Esophagus muscularis mucosa (tissue), 4 donors: ENCODE data around the gene GBA3. TPM values are rescaled to one million over a fixed set of nuclear protein-coding genes. Genes with fewer than 3 reads are reported as not detected.

ENCODE experiments used
- DNase-seq: peaks from one replicate; pipeline ENCODE4 v3.0.0-alpha.2; 2017; ENCODE audit errors: extremely low spot score
- H3K27ac ChIP-seq, 4 donors: fragments of 200-600 bp; sonication (generic); replicated peaks in 1 of 4; 1 replicate in 3 of 4; 2 replicates in 1 of 4; pipeline ENCODE4 v1.5.1; 2016 to 2019; ENCODE audit warnings: mild to moderate bottlenecking in 1 of 4
- H3K27me3 ChIP-seq, 4 donors: fragments of 200-600 bp; sonication (generic); one replicate each; pipeline versions ENCODE4 v1.5.1 to v1.6.0; 2016 to 2019
- H3K36me3 ChIP-seq, 4 donors: fragments of 200-600 bp; sonication (generic); one replicate each; pipeline ENCODE4 v1.5.1; 2016 to 2019
- H3K4me1 ChIP-seq, 4 donors: fragments of 200-600 bp; sonication (generic); one replicate each; pipeline ENCODE4 v1.5.1; 2016 to 2019
- H3K4me3 ChIP-seq, 4 donors: fragments of 200-600 bp; sonication (generic); 1 replicate in 2 of 4; 2 replicates in 2 of 4; pipeline ENCODE4 v1.5.1; 2016 to 2019; ENCODE audit warnings: mild to moderate bottlenecking in 4 of 4, moderate library complexity in 1 of 4
- H3K9me3 ChIP-seq, 4 donors: fragments of 200-600 bp; sonication (generic); 1 replicate in 3 of 4; 2 replicates in 1 of 4; pipeline ENCODE4 v1.5.1; 2016 to 2019
- EP300 ChIP-seq: sonication (generic); formaldehyde crosslinking; IDR thresholded peaks from one replicate; pipeline ENCODE4 v1.6.1; 2017; ENCODE audit warnings: antibody characterized with exemption
- POLR2A ChIP-seq: fragments of 450-650 bp; IDR thresholded peaks from one replicate; pipeline ENCODE4 v1.6.1; 2017; ENCODE audit warnings: antibody characterized with exemption, moderate library complexity, mild to moderate bottlenecking, low read depth
- POLR2AphosphoS5 ChIP-seq, 2 donors: sonication (generic); formaldehyde crosslinking; IDR thresholded peaks; one replicate each; pipeline ENCODE4 v1.6.1; 2017; ENCODE audit warnings: antibody characterized with exemption in 2 of 2
- WGBS: methylation state at CpG from one replicate; pipeline ENCODE4 v1.1.5; 2018; 5-methylcytosine and 5-hydroxymethylcytosine counted together
- intact Hi-C: fragments of 100-400 bp; cut with DNase I; formaldehyde crosslinking; loops from one replicate; pipeline ENCODE4 v1.15.1; 2023
- total RNA-seq, 4 donors: library from RNA; depleted of rRNA; stranded (reverse); fragments of >200 nt; gene quantifications; one replicate each; pipeline versions ENCODE4 v1.1.0 to v1.2.1, GENCODE V29; 2016
- TF ChIP-seq, protein P1 (sequence below), 3 experiments: fragments of 200-600 bp in 2 of 3; fragments of 450-650 bp in 1 of 3; sonication (generic) in 2 of 3; IDR thresholded peaks; one replicate each; pipeline ENCODE4 v1.5.1; 2017 to 2019; ENCODE audit warnings: antibody characterized with exemption in 3 of 3, mild to moderate bottlenecking in 2 of 3, moderate library complexity in 1 of 3

The GBA3 gene
- total RNA-seq, 4 donors from 2014 or later: not detected

DNA sequence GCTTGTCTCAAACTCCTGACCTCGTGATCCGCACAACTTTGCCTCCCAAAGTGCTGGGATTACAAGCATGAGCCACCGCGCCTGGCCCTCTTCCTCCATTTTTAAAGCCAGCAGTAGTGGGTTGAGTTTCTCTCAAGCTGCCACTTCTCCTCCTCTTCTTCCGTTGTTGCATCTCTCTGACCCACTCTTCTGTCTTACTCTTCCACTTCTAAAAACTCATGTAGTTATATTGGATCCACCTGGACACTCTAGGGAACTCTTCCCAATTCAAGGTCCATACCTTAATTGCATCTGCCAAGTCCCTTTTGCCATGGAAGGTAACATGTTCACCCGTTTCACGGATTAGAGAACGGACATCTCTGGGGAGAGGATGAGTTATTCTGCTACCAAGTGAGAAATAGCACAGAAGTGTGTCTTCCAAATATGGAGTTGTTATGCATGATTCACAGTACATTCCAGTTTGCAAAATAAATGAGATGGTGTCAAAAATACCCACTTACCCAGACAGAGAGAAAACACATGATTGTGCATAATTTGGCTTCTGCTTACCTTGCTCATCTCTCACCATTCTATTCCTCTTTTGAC is 51.8 kb downstream of the GBA3 start:
- intact Hi-C loops: no loop called here
- H3K36me3 ChIP-seq: no peaks in the 10 kb centered on the region
- no peaks in the 10 kb centered on the region for H3K27me3 ChIP-seq
- H3K4me1 ChIP-seq: no peaks in the 10 kb centered on the region
- no peaks in the 10 kb centered on the region for H3K9me3 ChIP-seq
- 89% methylated on average over 8 of the region's 8 CpGs for WGBS
- H3K27ac ChIP-seq: no peak overlapping the region
- no peak for DNase-seq
- TF ChIP-seq EP300 (no peak), POLR2A (no peak), POLR2AphosphoS5 (IDR thresholded peaks at IDR 0.05) (no peak)
- TF ChIP-seq, protein P1, sequence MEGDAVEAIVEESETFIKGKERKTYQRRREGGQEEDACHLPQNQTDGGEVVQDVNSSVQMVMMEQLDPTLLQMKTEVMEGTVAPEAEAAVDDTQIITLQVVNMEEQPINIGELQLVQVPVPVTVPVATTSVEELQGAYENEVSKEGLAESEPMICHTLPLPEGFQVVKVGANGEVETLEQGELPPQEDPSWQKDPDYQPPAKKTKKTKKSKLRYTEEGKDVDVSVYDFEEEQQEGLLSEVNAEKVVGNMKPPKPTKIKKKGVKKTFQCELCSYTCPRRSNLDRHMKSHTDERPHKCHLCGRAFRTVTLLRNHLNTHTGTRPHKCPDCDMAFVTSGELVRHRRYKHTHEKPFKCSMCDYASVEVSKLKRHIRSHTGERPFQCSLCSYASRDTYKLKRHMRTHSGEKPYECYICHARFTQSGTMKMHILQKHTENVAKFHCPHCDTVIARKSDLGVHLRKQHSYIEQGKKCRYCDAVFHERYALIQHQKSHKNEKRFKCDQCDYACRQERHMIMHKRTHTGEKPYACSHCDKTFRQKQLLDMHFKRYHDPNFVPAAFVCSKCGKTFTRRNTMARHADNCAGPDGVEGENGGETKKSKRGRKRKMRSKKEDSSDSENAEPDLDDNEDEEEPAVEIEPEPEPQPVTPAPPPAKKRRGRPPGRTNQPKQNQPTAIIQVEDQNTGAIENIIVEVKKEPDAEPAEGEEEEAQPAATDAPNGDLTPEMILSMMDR (IDR thresholded peaks at IDR 0.05): no peak
- H3K4me3 ChIP-seq: no peak overlapping the region

DNA sequence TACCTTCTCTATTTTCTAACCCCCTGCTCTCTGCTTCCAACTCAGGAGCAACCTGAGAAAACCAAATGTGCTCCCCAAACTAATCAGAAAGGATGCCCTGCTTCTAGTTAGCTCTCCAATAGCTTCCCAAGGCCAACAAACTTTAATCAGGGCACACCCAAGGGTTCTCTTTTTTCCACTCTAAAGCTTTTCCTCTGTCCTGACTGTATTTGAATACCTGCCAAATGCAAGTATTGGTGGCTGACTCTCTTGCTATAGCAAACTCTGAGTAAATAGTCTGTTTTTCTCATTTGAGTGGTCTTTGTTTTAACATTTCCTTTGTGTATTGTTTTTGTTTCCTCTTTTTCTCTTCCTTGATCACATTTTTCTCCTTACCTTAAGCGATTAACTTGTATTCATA is 52.5 kb downstream of the GBA3 start:
- no peaks in the 10 kb centered on the region for H3K36me3 ChIP-seq
- H3K4me1 ChIP-seq: no peaks in the 10 kb centered on the region
- DNase-seq: no peak
- intact Hi-C loops: no loop called here
- no peaks in the 10 kb centered on the region for H3K9me3 ChIP-seq
- no peak for TF ChIP-seq POLR2AphosphoS5 (IDR thresholded peaks at IDR 0.05)
- TF ChIP-seq, protein P1 (IDR thresholded peaks at IDR 0.05): no peak
- TF ChIP-seq POLR2A: no peak
- TF ChIP-seq EP300: no peak
- no peak overlapping the region for H3K27ac ChIP-seq
- H3K4me3 ChIP-seq: no peak overlapping the region
- no peaks in the 10 kb centered on the region for H3K27me3 ChIP-seq
- WGBS: 81% methylated on average over 1 of the region's 1 CpG

DNA sequence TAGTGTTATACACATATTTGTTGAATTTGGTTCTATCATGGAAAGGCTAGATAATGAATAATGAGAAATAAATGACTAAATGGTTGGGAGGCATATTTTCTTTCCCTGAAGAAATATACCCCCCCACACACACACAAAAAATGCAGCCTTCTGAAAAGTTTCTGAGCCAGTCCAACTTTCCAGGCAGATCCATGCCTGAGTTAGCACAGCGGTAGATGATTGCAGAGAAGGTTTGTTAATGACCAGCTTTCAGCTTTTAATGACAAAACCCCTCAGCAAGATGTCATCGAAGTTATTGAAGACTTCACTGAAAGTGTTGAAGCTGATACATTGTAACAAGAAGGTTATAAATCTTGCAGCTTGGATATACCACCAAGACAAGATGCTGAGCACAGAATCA is 61.4 kb downstream of the GBA3 start:
- DNase-seq: no peak

DNA sequence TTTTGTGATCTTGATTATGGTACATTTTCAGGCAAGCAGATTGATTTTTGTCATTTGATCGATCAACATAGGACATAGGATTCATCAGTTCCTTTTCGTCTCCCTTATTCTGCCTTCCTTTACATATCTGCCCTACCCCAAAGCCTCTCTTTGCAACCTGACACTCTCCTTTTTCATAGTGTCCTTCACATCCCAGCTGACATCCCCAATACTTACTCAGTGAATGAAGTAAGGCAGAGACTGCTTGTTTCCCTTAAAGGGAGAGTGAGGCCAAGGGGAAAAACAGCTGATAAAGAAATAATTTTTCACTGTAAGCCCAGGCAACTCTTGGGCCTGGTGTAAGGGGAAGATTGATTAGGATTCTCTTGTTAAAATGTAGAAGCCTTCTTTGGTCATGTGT is 69.8 kb downstream of the GBA3 start:
- no peaks in the 10 kb centered on the region for H3K27me3 ChIP-seq
- TF ChIP-seq EP300 (no peak), POLR2AphosphoS5 (IDR thresholded peaks at IDR 0.05) (no peak), POLR2A (no peak)
- TF ChIP-seq, protein P1 (IDR thresholded peaks at IDR 0.05): no peak
- H3K4me3 ChIP-seq: no peak overlapping the region
- no peak overlapping the region for H3K27ac ChIP-seq
- WGBS: 73% methylated on average over 2 of the region's 2 CpGs
- no peak for DNase-seq
- H3K36me3 ChIP-seq: no peaks in the 10 kb centered on the region
- intact Hi-C loops: no loop called here
- no peaks in the 10 kb centered on the region for H3K4me1 ChIP-seq
- no peaks in the 10 kb centered on the region for H3K9me3 ChIP-seq

More for the DNA sequence above, 61.4 kb downstream of the GBA3 start:
- no peaks in the 10 kb centered on the region for H3K27me3 ChIP-seq
- no peaks in the 10 kb centered on the region for H3K4me1 ChIP-seq
- WGBS: 77% methylated on average over 2 of the region's 2 CpGs
- H3K9me3 ChIP-seq: no peaks in the 10 kb centered on the region
- H3K4me3 ChIP-seq: no peak overlapping the region
- TF ChIP-seq, protein P1 (IDR thresholded peaks at IDR 0.05): no peak
- TF ChIP-seq POLR2AphosphoS5 (IDR thresholded peaks at IDR 0.05) (no peak), EP300 (no peak), POLR2A (no peak)
- H3K36me3 ChIP-seq: no peaks in the 10 kb centered on the region
- intact Hi-C loops: no loop called here
- no peak overlapping the region for H3K27ac ChIP-seq

DNA sequence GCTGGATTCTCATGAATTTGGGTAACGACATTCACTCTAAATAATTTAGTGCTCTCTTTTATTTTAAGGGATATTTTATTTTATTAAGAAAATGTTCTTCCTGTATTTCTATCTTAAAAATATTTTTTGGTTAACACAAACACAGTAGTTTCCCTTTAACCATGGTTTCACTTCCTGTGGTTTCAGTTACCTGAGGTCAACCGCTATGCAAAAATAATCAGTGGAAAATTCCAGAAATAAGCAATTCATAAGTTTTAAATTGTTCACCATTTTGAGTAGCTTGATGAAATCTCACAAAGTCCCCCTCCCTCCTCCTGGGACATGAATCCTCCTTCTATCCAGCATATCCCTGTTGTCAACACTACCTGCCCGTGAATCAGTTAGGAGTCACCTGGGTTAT is 71.4 kb downstream of the GBA3 start:
- 88% methylated on average over 3 of the region's 3 CpGs for WGBS
- no peak for DNase-seq
- intact Hi-C loops: no loop called here
- Histone ChIP-seq H3K9me3 (no peaks in the 10 kb centered on the region), H3K27me3 (no peaks in the 10 kb centered on the region), H3K27ac (no peak overlapping the region), H3K4me3 (no peak overlapping the region), H3K36me3 (no peaks in the 10 kb centered on the region), H3K4me1 (no peaks in the 10 kb centered on the region)
- TF ChIP-seq EP300 (no peak), POLR2A (no peak)
